CD4-positive, alpha-beta memory T cell (primary cell): ENCODE results near the gene BNIP1. TPM values are rescaled to one million over a fixed set of nuclear protein-coding genes. Genes with fewer than 3 reads are reported as not detected.
"Not testable (repeated sequence)": the region's sequence is repeated elsewhere in the genome, so short reads cannot be mapped to it uniquely, and the experiment has no call there.

Source experiments
- CTCF ChIA-PET: fragments of 350-600 bp; sonication (Branson Sonifier 250); formaldehyde crosslinking; loops from one replicate; lab custom pipeline; 2021; ENCODE audit warnings: inconsistent platforms; ENCODE audit not compliant: partially characterized antibody; lab: Charles Lee
- POLR2A ChIA-PET: fragments of 350-600 bp; sonication (Branson Sonifier 250); formaldehyde crosslinking; loops from one replicate; lab custom pipeline; 2021; ENCODE audit not compliant: partially characterized antibody; lab: Charles Lee
- DNase-seq, 5 donors: peaks; one replicate each; pipeline versions ENCODE4 v3.0.0 to v3.0.0-alpha.2; 2020 to 2022; ENCODE audit warnings: mixed read lengths in 1 of 5
- H3K27ac ChIP-seq: one replicate; pipeline ENCODE4 v1.7.0; 2013; ENCODE audit warnings: low read depth, low read length
- H3K27me3 ChIP-seq: 2 replicates; pipeline ENCODE4 v1.7.0; 2013; ENCODE audit warnings: mild to moderate bottlenecking, low read length, moderate library complexity; ENCODE audit not compliant: insufficient read depth
- H3K36me3 ChIP-seq: 2 replicates; pipeline ENCODE4 v1.7.0; 2013; ENCODE audit warnings: mild to moderate bottlenecking, low read length, moderate library complexity; ENCODE audit not compliant: insufficient read depth
- H3K4me1 ChIP-seq: 2 replicates; pipeline ENCODE4 v1.7.0; 2013; ENCODE audit warnings: mild to moderate bottlenecking, low read length, moderate library complexity; ENCODE audit not compliant: insufficient read depth
- H3K4me3 ChIP-seq, 2 donors: one replicate each; pipeline ENCODE4 v1.7.0; 2013; ENCODE audit warnings: low read length in 2 of 2, mild to moderate bottlenecking in 1 of 2
- H3K9me3 ChIP-seq, 2 donors: one replicate each; pipeline ENCODE4 v1.7.0; 2013; ENCODE audit warnings: low read length in 2 of 2, control low read depth in 1 of 2; ENCODE audit not compliant: control insufficient read depth in 1 of 2
- H3K27ac Mint-ChIP-seq, 7 donors: one replicate each; pipeline ENCODE4 v1.8.0; 2020 to 2021; ENCODE audit warnings: mixed read lengths in 7 of 7, mild to moderate bottlenecking in 6 of 7, inconsistent platforms in 3 of 7, moderate library complexity in 3 of 7
- H3K27me3 Mint-ChIP-seq, 2 donors: one replicate each; pipeline ENCODE4 v1.8.0; 2020 to 2021; ENCODE audit warnings: mixed read lengths in 2 of 2
- H3K36me3 Mint-ChIP-seq, 2 donors: one replicate each; pipeline ENCODE4 v1.8.0; 2020 to 2021; ENCODE audit warnings: mixed read lengths in 2 of 2, inconsistent platforms in 1 of 2, mild to moderate bottlenecking in 1 of 2
- H3K4me1 Mint-ChIP-seq, 4 donors: one replicate each; pipeline ENCODE4 v1.8.0; 2020 to 2021; ENCODE audit warnings: mixed read lengths in 4 of 4, mild to moderate bottlenecking in 1 of 4
- H3K4me3 Mint-ChIP-seq, 8 donors: one replicate each; pipeline ENCODE4 v1.8.0; 2020 to 2021; ENCODE audit warnings: mixed read lengths in 8 of 8, mild to moderate bottlenecking in 7 of 8, moderate library complexity in 6 of 8, inconsistent platforms in 3 of 8
- H3K9me3 Mint-ChIP-seq, 8 donors: one replicate each; pipeline ENCODE4 v1.8.0; 2020 to 2021; ENCODE audit warnings: mixed read lengths in 8 of 8, mild to moderate bottlenecking in 5 of 8, inconsistent platforms in 3 of 8, moderate library complexity in 1 of 8
- intact Hi-C: fragments of 100-400 bp; cut with micrococcal nuclease; formaldehyde crosslinking; loops from one replicate; pipeline ENCODE4 v1.15.1; 2023
- polyA plus RNA-seq, 2 donors: library from polyadenylated mRNA; unstranded; fragments of 300-500 nt; fragmentation: Illumina TruSeq; gene quantifications; one replicate each; pipeline ENCODE4 v1.2.3, GENCODE V29; 2021
- total RNA-seq, 2 experiments: library from RNA; stranded (reverse); gene quantifications; one replicate each; pipeline ENCODE4 v1.2.3, GENCODE V29; 2021

The BNIP1 gene
- total and polyA plus RNA-seq, 4 experiments from 2014 or later, result 7.1 to 29.9 (median 10.6) TPM

DNA sequence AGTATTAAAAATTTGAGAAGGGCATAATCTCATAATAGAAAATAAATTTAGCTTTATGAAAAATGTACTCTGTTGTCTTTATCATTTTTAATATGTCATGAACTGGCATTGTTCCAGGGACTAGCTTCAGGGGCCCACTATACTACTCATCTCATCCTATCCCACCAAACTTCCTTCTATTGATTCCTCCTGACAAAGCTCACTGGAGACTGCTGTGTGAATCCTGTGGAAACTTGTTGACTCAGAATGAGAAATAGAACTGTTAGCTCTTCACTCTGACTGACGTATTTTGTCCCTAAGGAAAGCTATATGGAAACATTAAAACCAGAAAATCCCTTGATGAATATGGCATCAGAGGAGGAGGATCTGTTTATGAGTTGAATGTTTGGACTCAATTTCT, 29.8 kb upstream of the BNIP1 start:
- Histone ChIP-seq H3K9me3 (no peaks in the 10 kb centered on the region), H3K27me3 (no peaks in the 10 kb centered on the region), H3K4me3 (no peak overlapping the region), H3K4me1 (no peaks in the 10 kb centered on the region), H3K27ac (no peak overlapping the region), H3K36me3 (peaks cover 37% of the 10 kb centered on the region)
- CTCF ChIA-PET, result interaction anchor here (1.0 kb wide), 1 partner anchor 173 kb away, joined by 3 read pairs; no protein-coding TSS in a partner anchor
- no peak for DNase-seq
- Mint-ChIP-seq H3K36me3 (peaks cover 70 to 75% of the 10 kb centered on the region in 2 donors), H3K4me3 (no peak overlapping the region), H3K9me3 (peaks cover 0 to 8% (median 3%) of the 10 kb centered on the region in 8 donors), H3K27me3 (no peaks in the 10 kb centered on the region), H3K4me1 (peaks cover 0 to 7% (median 3%) of the 10 kb centered on the region in 4 donors), H3K27ac (peak overlapping the region in 2 of 7 donors; percentile 31 to 46)
- intact Hi-C loops, result no loop called here
- POLR2A ChIA-PET, result interaction anchor here (1.5 kb wide), 1 partner anchor 130 kb away, joined by 4 read pairs; no protein-coding TSS in a partner anchor

- no peaks in the 10 kb centered on the region for H3K27me3 ChIP-seq
- no peaks in the 10 kb centered on the region for H3K4me1 ChIP-seq
- POLR2A ChIA-PET, result no interaction called here
- DNase-seq, result no peak
- H3K27ac ChIP-seq, result no peak overlapping the region
- Mint-ChIP-seq H3K9me3 (peaks cover 0 to 14% (median 5%) of the 10 kb centered on the region in 8 donors), H3K36me3 (peaks cover 62 to 64% of the 10 kb centered on the region in 2 donors), H3K27ac (peak overlapping the region in 1 of 7 donors; percentile 6), H3K4me3 (no peak overlapping the region), H3K27me3 (no peaks in the 10 kb centered on the region), H3K4me1 (peaks cover 0 to 2% (median 0%) of the 10 kb centered on the region in 4 donors)
- H3K9me3 ChIP-seq, result no peaks in the 10 kb centered on the region
- no peak overlapping the region for H3K4me3 ChIP-seq
- intact Hi-C loops, result no loop called here
- CTCF ChIA-PET, result interaction anchor here (0.7 kb wide), 1 partner anchor 463 kb away, joined by 3 read pairs; no protein-coding TSS in a partner anchor
- H3K36me3 ChIP-seq, result peaks cover 32% of the 10 kb centered on the region
These were observed 24.6 kb upstream of the BNIP1 start for GRCh38 chr5:173119719-173120118.

GRCh38 chr5:173123416-173123815, 20.9 kb upstream of the BNIP1 start:
- ChIA-PET POLR2A (interaction anchor here (0.8 kb wide), 1 partner anchor 66 kb away, joined by 3 read pairs; no protein-coding TSS in a partner anchor), CTCF (interaction anchor here (1.0 kb wide), 1 partner anchor 12 kb away, joined by 4 read pairs; no protein-coding TSS in a partner anchor)
- H3K4me1 ChIP-seq, result no peaks in the 10 kb centered on the region
- DNase-seq, result no peak
- H3K27ac ChIP-seq, result no peak overlapping the region
- peaks cover 0 to 14% (median 6%) of the 10 kb centered on the region in 8 donors for H3K9me3 Mint-ChIP-seq
- no peak overlapping the region for H3K4me3 ChIP-seq
- H3K27me3 Mint-ChIP-seq, result no peaks in the 10 kb centered on the region
- no peaks in the 10 kb centered on the region for H3K9me3 ChIP-seq
- H3K27me3 ChIP-seq, result no peaks in the 10 kb centered on the region
- no peak overlapping the region for H3K4me3 Mint-ChIP-seq
- H3K4me1 Mint-ChIP-seq, result peaks cover 0 to 5% (median 4%) of the 10 kb centered on the region in 4 donors
- H3K36me3 ChIP-seq, result peaks cover 20% of the 10 kb centered on the region
- peak overlapping the region in 1 of 7 donors; percentile 37 for H3K27ac Mint-ChIP-seq
- peaks cover 64% of the 10 kb centered on the region in 2 donors for H3K36me3 Mint-ChIP-seq
- intact Hi-C loops, result no loop called here

- H3K9me3 ChIP-seq, POLR2A ChIA-PET, H3K27me3 ChIP-seq, H3K27ac Mint-ChIP-seq, H3K4me3 Mint-ChIP-seq, H3K4me1 Mint-ChIP-seq, intact Hi-C loops, CTCF ChIA-PET, H3K9me3 Mint-ChIP-seq, H3K27me3 Mint-ChIP-seq, H3K4me1 ChIP-seq, DNase-seq, H3K27ac ChIP-seq, H3K4me3 ChIP-seq: not testable (repeated sequence)
- H3K36me3 ChIP-seq, result peaks cover 13% of the 10 kb centered on the region
- H3K36me3 Mint-ChIP-seq, result peaks cover 24 to 50% of the 10 kb centered on the region in 2 donors
These were observed 12.2 kb upstream of the BNIP1 start for GRCh38 chr5:173132166-173132565.

- ChIA-PET CTCF (interaction anchor here (1.2 to 1.6 kb wide), 3 partner anchors 9 to 422 kb away, joined by 3 to 4 read pairs (median 3); no protein-coding TSS in a partner anchor), POLR2A (interaction anchor here (0.9 kb wide), 1 partner anchor 155 kb away, joined by 4 read pairs; the partner anchor contains the start of gene ATP6V0E1)
- H3K36me3 Mint-ChIP-seq, result peaks cover 17 to 29% of the 10 kb centered on the region in 2 donors
- no peak for DNase-seq
- peaks cover 0 to 2% (median 0%) of the 10 kb centered on the region in 4 donors for H3K4me1 Mint-ChIP-seq
- H3K27me3 ChIP-seq, result no peaks in the 10 kb centered on the region
- peaks cover 2% of the 10 kb centered on the region for H3K4me1 ChIP-seq
- no peaks in the 10 kb centered on the region for H3K27me3 Mint-ChIP-seq
- no peaks in the 10 kb centered on the region for H3K9me3 ChIP-seq
- intact Hi-C loops, result no loop called here
- no peaks in the 10 kb centered on the region for H3K9me3 Mint-ChIP-seq
- H3K4me3 Mint-ChIP-seq, result no peak overlapping the region
- H3K36me3 ChIP-seq, result peaks cover 2% of the 10 kb centered on the region
- H3K4me3 ChIP-seq, result no peak overlapping the region
- H3K27ac Mint-ChIP-seq, result peak overlapping the region in 1 of 7 donors; percentile 19
- H3K27ac ChIP-seq, result no peak overlapping the region
These were observed 5.6 kb upstream of the BNIP1 start for GRCh38 chr5:173138707-173139106.

GRCh38 chr5:173139631-173140030, 4.7 kb upstream of the BNIP1 start:
- intact Hi-C loops, result loop anchor here (10.0 kb wide), 1 partner anchor 365 kb away; the partner anchor contains the start of gene DUSP1
- H3K4me1 Mint-ChIP-seq, result peaks cover 2 to 7% (median 4%) of the 10 kb centered on the region in 4 donors
- CTCF ChIA-PET, result interaction anchor here (1.2 to 1.6 kb wide), 5 partner anchors 10 to 423 kb away, joined by 3 to 8 read pairs (median 3); partner anchors contain the start of gene ATP6V0E1
- no peaks in the 10 kb centered on the region for H3K27me3 Mint-ChIP-seq
- H3K4me1 ChIP-seq, result peaks cover 4% of the 10 kb centered on the region
- peak overlapping the region in 4 of 7 donors; percentile 1 to 58 (median 28) for H3K27ac Mint-ChIP-seq
- no peaks in the 10 kb centered on the region for H3K27me3 ChIP-seq
- no peak for DNase-seq
- peaks cover 0 to 3% (median 0%) of the 10 kb centered on the region in 8 donors for H3K9me3 Mint-ChIP-seq
- H3K4me3 Mint-ChIP-seq, result no peak overlapping the region
- H3K36me3 ChIP-seq, result no peaks in the 10 kb centered on the region
- H3K9me3 ChIP-seq, result no peaks in the 10 kb centered on the region
- no peak overlapping the region for H3K4me3 ChIP-seq
- peaks cover 17 to 26% of the 10 kb centered on the region in 2 donors for H3K36me3 Mint-ChIP-seq
- POLR2A ChIA-PET, result interaction anchor here (0.9 to 2.0 kb wide), 3 partner anchors 17 to 156 kb away, joined by 3 to 6 read pairs (median 4); partner anchors contain the start of gene ATP6V0E1
- no peak overlapping the region for H3K27ac ChIP-seq

- Histone ChIP-seq H3K9me3 (no peaks in the 10 kb centered on the region), H3K36me3 (no peaks in the 10 kb centered on the region), H3K4me3 (no peak overlapping the region), H3K27ac (no peak overlapping the region), H3K27me3 (no peaks in the 10 kb centered on the region), H3K4me1 (peaks cover 9% of the 10 kb centered on the region)
- Mint-ChIP-seq H3K36me3 (peaks cover 13 to 25% of the 10 kb centered on the region in 2 donors), H3K9me3 (peaks cover 0 to 4% (median 0%) of the 10 kb centered on the region in 8 donors), H3K4me3 (no peak overlapping the region), H3K4me1 (peaks cover 6 to 14% (median 9%) of the 10 kb centered on the region in 4 donors), H3K27me3 (no peaks in the 10 kb centered on the region), H3K27ac (peak overlapping the region in 1 of 7 donors; percentile 48)
- ChIA-PET POLR2A (interaction anchor here (1.3 to 2.0 kb wide), 2 partner anchors 83 to 181 kb away, joined by 3 to 6 read pairs; partner anchors contain the start of gene RPL26L1), CTCF (interaction anchor here (0.9 to 1.5 kb wide), 3 partner anchors 30 to 181 kb away, joined by 3 to 8 read pairs (median 3); partner anchors contain the start of genes ATP6V0E1 and RPL26L1)
- intact Hi-C loops, result loop anchor here (10.0 kb wide), 1 partner anchor 366 kb away; the partner anchor contains the start of gene DUSP1
- DNase-seq, result no peak
These were observed 3.6 kb upstream of the BNIP1 start for GRCh38 chr5:173140769-173141168.
